IPS-20b (cell line): ENCODE results near the gene OR10A4.
"Not testable (repeated sequence)": the region's sequence is repeated elsewhere in the genome, so short reads cannot be mapped to it uniquely, and the experiment has no call there.

Experiments used
- H3K27ac ChIP-seq: one replicate; pipeline ENCODE4 v1.5.1; 2013; ENCODE audit warnings: low read length
- H3K27me3 ChIP-seq: 2 replicates; pipeline ENCODE4 v1.6.1; 2013; ENCODE audit warnings: mild to moderate bottlenecking, low read length, inconsistent platforms; ENCODE audit not compliant: insufficient read depth
- H3K36me3 ChIP-seq: 2 replicates; pipeline ENCODE4 v1.6.1; 2013; ENCODE audit warnings: low read depth, mild to moderate bottlenecking, inconsistent platforms, low read length, moderate library complexity; ENCODE audit not compliant: insufficient read depth
- H3K4me1 ChIP-seq: 2 replicates; pipeline ENCODE4 v1.6.1; 2013; ENCODE audit warnings: mild to moderate bottlenecking, control low read depth, inconsistent platforms, low read length, moderate library complexity; ENCODE audit not compliant: insufficient read depth
- H3K4me3 ChIP-seq: 2 replicates; pipeline ENCODE4 v1.5.1; 2013; ENCODE audit warnings: mild to moderate bottlenecking, low read length, inconsistent platforms
- H3K9ac ChIP-seq: 2 replicates; pipeline ENCODE4 v1.6.1; 2013; ENCODE audit warnings: low read depth, mild to moderate bottlenecking, inconsistent platforms, low read length, moderate library complexity
- H3K9me3 ChIP-seq: 2 replicates; pipeline ENCODE4 v1.6.1; 2013; ENCODE audit warnings: mild to moderate bottlenecking, low read depth, low read length, inconsistent platforms; ENCODE audit not compliant: insufficient read depth

The OR10A4 gene

DNA sequence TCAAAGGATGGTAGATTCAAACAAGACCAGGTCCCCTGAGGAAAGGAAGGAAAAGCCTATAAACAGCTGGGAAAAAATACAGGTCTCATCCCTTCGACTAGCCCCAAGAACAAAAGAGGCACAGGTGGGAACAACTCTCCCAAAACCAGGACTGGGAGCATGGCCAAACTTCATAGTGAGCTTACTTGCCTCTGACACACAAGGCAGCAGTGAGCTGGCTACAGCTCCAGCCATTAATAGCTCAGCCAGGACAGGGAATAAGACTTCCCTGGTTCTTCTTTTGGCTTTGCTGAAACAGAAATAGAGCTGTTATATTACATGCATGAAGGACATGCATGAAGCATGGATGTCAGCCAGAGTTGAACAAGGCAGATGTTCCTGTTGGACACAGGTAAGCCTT is 13.5 kb upstream of the OR10A4 start, which contains the start of gene OR10A2:
OR10A2 (plus strand) TSS at position 97 of the 400 bp plus-strand sequence. CDS start 6,698 bp downstream, outside the sequence.
- Histone ChIP-seq H3K9ac (no peak within 1 kb of the TSS), H3K27ac (no peak within 1 kb of the TSS), H3K4me3 (no peak within 1 kb of the TSS), H3K4me1 (no peaks in the 10 kb centered on the region), H3K36me3 (no peaks in the 10 kb centered on the region), H3K9me3 (no peaks in the 10 kb centered on the region), H3K27me3 (no peaks in the 10 kb centered on the region)

DNA sequence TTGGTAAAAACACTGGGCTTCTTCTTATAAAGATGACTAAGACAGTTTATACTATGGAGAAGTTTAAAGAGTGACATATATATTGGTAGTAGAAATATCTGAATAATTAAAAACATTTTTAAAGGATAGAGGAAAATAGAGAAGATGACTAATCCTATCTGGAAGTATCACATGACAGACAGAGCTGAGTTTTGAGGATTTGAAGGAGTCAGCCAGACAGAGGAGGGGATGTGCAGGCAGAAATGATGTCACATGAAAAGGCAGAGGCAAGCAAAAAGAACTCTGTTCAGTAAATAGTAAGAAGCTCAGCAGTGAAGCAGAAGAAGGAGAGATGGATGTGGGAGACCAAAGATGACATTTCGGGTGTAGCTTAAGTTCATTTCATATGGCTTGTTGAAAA is 12.0 kb upstream of the OR10A4 start:
- Histone ChIP-seq H3K27ac (no peak overlapping the region), H3K9me3 (no peaks in the 10 kb centered on the region), H3K9ac (no peak overlapping the region), H3K27me3 (no peaks in the 10 kb centered on the region), H3K4me1 (no peaks in the 10 kb centered on the region), H3K4me3 (no peak overlapping the region), H3K36me3 (no peaks in the 10 kb centered on the region)

DNA sequence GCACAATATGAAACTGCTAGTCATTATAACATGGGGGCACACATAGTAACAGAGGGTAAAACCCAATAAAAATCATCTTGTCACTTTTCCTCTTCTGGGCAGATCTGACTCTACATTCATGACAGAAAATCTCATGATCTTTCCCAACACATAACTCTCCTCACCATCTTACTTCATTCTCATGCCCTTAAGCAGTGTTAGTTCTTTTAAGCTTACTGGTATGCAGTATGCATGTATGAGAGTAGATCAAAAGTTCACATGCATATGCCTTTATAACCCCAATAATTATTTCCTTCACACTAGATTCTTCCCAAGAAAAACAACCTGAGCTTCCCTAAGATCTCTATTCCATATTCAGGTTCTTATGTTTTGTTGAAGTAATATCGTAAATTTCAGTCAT is 5.1 kb upstream of the OR10A4 start:
- Histone ChIP-seq H3K9ac (no peak overlapping the region), H3K27ac (no peak overlapping the region), H3K36me3 (no peaks in the 10 kb centered on the region), H3K4me3 (no peak overlapping the region), H3K9me3 (no peaks in the 10 kb centered on the region), H3K27me3 (no peaks in the 10 kb centered on the region), H3K4me1 (no peaks in the 10 kb centered on the region)

DNA sequence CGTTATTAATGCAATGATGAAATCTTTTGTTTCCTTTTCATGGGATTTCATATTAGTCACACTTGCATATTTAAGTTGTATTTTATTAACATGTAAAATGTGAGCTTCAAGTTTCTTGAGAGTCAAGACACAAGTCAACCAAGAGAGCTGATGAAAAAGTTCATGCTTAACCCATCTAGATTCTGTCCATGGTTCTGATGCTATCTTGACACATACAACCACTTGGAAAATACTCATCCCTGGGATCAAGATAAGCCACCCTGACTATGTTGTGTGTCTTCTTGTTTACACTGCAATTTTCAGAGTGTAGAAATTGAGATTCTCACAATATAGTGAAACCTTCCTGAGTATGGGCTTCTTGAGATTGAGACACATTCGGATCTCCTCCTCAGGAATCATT is 664 bp upstream of the OR10A4 start:
- H3K4me3 ChIP-seq, result no peak overlapping the region
- no peak overlapping the region for H3K27ac ChIP-seq
- no peak overlapping the region for H3K9ac ChIP-seq
- H3K4me1 ChIP-seq, result no peaks in the 10 kb centered on the region
- H3K9me3 ChIP-seq, result no peaks in the 10 kb centered on the region
- H3K36me3 ChIP-seq, result no peaks in the 10 kb centered on the region
- no peaks in the 10 kb centered on the region for H3K27me3 ChIP-seq

DNA sequence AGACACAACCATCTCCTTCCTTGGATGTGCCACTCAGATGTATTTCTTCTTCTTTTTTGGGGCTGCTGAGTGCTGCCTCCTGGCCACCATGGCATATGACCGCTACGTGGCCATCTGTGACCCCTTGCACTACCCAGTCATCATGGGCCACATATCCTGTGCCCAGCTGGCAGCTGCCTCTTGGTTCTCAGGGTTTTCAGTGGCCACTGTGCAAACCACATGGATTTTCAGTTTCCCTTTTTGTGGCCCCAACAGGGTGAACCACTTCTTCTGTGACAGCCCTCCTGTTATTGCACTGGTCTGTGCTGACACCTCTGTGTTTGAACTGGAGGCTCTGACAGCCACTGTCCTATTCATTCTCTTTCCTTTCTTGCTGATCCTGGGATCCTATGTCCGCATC is 489 bp downstream of the OR10A4 start:
- Histone ChIP-seq H3K9ac (no peak overlapping the region), H3K36me3 (no peaks in the 10 kb centered on the region), H3K27me3 (no peaks in the 10 kb centered on the region)

DNA sequence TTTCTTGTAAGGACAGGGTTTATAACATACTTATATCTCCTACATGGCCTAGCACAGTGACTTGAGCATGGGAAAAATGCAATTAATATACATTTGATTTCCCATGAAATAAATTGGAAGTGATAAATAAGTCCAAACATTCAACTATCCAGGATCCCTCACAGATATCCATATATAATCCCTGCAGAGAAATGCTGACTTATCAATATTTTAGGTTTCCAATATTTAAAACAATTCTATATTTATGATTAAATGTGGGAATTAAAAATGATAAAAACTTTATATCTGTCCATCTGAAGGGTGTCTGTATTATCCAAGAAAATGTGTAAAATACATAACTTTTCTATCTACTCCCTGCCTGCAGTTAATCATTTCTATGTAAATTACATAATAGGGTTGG is 6.3 kb downstream of the OR10A4 start:
- H3K36me3 ChIP-seq, result no peaks in the 10 kb centered on the region
- H3K27me3 ChIP-seq, result no peaks in the 10 kb centered on the region
- no peak overlapping the region for H3K27ac ChIP-seq
- no peak overlapping the region for H3K4me3 ChIP-seq
- H3K4me1 ChIP-seq, result no peaks in the 10 kb centered on the region
- H3K9me3 ChIP-seq, result no peaks in the 10 kb centered on the region
- no peak overlapping the region for H3K9ac ChIP-seq

More for the DNA sequence above, 489 bp downstream of the OR10A4 start:
- H3K4me1 ChIP-seq, result no peaks in the 10 kb centered on the region
- H3K27ac ChIP-seq, result no peak overlapping the region
- H3K4me3 ChIP-seq, result no peak overlapping the region
- no peaks in the 10 kb centered on the region for H3K9me3 ChIP-seq

- not testable (repeated sequence) for H3K4me1 ChIP-seq, H3K36me3 ChIP-seq, H3K9ac ChIP-seq, H3K27ac ChIP-seq, H3K4me3 ChIP-seq, H3K9me3 ChIP-seq, H3K27me3 ChIP-seq
These were observed 11.3 kb downstream of the OR10A4 start for GRCh38 chr11:6887711-6888110.

- H3K4me1 ChIP-seq, result no peaks in the 10 kb centered on the region
- no peak overlapping the region for H3K9ac ChIP-seq
- H3K4me3 ChIP-seq, result no peak overlapping the region
- H3K36me3 ChIP-seq, result no peaks in the 10 kb centered on the region
- H3K9me3 ChIP-seq, result no peaks in the 10 kb centered on the region; the same call in 1 of the 2 replicates
- H3K27me3 ChIP-seq, result no peaks in the 10 kb centered on the region
- H3K27ac ChIP-seq, result no peak overlapping the region
These were observed 12.4 kb downstream of the OR10A4 start for GRCh38 chr11:6888830-6889229.

DNA sequence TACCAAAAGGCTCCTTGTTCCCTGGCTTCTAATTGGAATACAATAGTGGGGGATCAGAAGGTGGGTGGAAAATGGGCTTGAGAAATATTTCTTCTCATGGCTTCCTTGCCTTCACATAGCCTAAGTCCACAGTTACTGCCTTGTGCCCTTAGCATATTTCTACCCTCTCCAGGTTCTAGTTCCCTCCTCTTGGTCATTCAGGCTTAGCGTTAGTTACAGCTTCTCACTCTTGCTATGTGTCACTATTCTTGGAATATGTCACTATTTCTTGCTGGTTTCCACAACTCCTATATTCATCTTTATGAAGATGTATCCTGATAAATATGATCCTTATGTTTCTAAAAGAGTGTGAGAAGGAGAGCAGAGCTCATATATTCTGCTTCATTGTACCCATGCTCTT is 13.4 kb downstream of the OR10A4 start:
- Histone ChIP-seq H3K27ac (no peak overlapping the region), H3K36me3 (no peaks in the 10 kb centered on the region), H3K9ac (no peak overlapping the region), H3K4me3 (no peak overlapping the region), H3K4me1 (no peaks in the 10 kb centered on the region), H3K9me3 (no peaks in the 10 kb centered on the region; the same call in 1 of the 2 replicates), H3K27me3 (no peaks in the 10 kb centered on the region)

- Histone ChIP-seq H3K4me1 (no peaks in the 10 kb centered on the region), H3K4me3 (no peak within 1 kb of the TSS), H3K9me3 (no peaks in the 10 kb centered on the region; the same call in 1 of the 2 replicates), H3K27ac (no peak within 1 kb of the TSS), H3K36me3 (no peaks in the 10 kb centered on the region), H3K9ac (no peak within 1 kb of the TSS), H3K27me3 (no peaks in the 10 kb centered on the region)
These were observed 16.0 kb downstream of the OR10A4 start, which contains the start of gene OR2D2 for GRCh38 chr11:6892400-6892799. Gene OR2D2 (minus strand): TSS chr11:6892500. CDS start chr11:6892500, 0 bp downstream.

DNA sequence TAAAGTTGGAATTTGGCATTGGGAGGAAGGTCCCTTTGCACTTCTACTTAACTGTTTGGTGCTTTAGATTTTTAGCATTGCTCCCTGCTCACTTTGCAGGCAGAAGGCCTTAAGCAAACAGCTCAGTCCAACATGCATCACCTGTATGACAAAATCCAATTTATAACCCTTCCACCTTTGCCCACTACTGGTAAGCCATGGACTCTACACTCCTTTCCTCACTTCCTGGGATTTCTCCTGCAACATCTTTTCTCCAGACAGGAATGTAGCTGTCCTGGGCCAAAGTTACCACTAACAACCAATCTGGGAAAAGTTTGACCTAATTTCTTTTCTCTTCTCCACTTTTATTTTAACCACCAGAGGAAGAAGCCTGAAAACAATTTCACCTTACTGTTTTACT is 17.7 kb downstream of the OR10A4 start:
- no peaks in the 10 kb centered on the region for H3K36me3 ChIP-seq
- no peak overlapping the region for H3K4me3 ChIP-seq
- H3K9ac ChIP-seq, result no peak overlapping the region
- H3K9me3 ChIP-seq, result no peaks in the 10 kb centered on the region
- H3K27ac ChIP-seq, result no peak overlapping the region
- no peaks in the 10 kb centered on the region for H3K27me3 ChIP-seq
- no peaks in the 10 kb centered on the region for H3K4me1 ChIP-seq

DNA sequence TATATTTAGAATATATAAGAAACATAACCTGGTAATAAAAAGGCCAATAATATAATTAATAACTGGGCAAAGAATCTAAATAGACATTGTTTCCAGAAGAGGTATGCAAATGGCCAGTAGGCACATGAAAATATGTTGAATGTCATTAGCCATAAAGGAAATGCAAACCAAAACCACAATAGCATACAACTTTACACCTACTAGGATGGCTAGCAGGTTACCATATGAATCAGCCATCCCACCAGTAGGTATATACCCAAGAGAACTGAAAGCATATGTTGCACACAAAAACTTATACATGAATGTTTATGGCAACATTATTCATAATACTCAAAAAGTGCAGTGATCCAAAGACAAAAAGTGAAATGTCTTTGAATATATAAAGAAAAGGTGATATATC is 18.6 kb downstream of the OR10A4 start:
- Histone ChIP-seq H3K9me3 (no peaks in the 10 kb centered on the region), H3K27ac (no peak overlapping the region), H3K9ac (no peak overlapping the region), H3K36me3 (no peaks in the 10 kb centered on the region), H3K4me1 (no peaks in the 10 kb centered on the region), H3K27me3 (no peaks in the 10 kb centered on the region), H3K4me3 (no peak overlapping the region)

DNA sequence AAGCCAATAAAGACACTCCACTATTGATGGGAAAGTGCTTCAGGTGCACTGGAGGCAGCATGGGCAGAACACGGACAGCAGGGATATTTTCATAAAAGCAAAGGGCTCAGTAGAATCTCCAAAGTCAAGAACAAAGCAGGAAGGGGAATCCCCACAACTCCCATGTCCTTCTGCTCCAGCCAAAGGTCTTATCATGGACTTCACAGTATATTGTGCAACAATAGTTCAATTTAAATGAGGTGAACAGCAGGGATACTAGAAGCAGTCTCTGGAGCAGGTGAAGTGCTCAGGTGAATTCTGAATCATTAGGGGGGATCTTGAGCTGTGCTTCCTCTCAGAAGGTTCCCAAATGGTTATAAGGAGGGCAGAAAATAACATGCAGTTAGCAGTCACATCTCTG is 22.5 kb downstream of the OR10A4 start:
- Histone ChIP-seq H3K27me3 (no peaks in the 10 kb centered on the region), H3K4me3 (no peak overlapping the region), H3K36me3 (no peaks in the 10 kb centered on the region), H3K4me1 (no peaks in the 10 kb centered on the region), H3K9ac (no peak overlapping the region), H3K27ac (no peak overlapping the region), H3K9me3 (peaks cover 1% of the 10 kb centered on the region)
